ENCODE data around the gene SNAPC4.

Gene SNAPC4

DNA sequence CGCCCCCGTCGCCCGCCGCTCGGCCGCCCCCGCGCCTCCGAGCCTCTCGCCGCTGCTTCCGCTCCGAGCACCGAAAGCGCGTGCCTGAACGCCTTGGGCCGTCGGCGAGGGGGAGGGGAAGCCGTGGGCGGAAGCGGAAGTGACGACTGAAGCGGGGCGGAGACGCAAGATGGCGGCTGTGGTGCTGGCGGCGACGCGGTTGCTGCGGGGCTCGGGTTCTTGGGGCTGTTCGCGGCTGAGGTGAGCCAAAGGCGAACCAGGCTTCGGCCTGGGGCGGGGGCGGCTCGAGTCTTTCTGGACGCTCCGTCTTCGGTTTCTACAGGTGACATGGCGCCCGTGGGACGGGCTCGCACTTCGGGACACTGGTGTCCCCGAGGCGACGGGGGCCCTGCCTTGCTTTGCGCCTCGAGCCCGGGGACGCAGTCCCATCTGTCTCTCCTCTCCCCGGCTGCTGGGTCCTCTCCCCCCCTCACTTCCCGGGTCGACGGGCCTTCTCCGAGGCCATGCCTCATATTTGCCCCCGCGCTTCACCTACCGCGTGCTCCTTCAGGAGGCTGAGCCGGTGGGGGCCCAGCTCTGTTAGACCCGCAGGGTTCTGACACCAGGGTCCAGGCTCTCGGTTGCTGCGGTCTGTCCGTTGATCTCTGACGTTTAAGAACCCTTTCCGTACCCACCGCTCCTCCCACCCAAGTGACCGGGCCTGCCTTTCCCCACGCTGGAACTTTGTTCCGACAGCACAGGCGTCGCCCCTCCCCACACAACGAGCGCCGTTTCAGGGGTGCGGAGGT lies 10.7 kb upstream of the SNAPC4 start, which contains the start of the genes ENTR1 and PMPCA:
TSS of gene ENTR1 (minus strand) at position 115 of the 788 bp plus-strand sequence. CDS start 217 bp downstream, outside the sequence.
TSS of gene PMPCA (plus strand) at position 159 of the 788 bp plus-strand sequence. CDS start at position 170, 11 bp downstream.
- TF ChIP-seq FOXP2 (optimal IDR thresholded peaks at IDR 0.05; ENCODE audit: borderline replicate concordance, extremely low read depth, extremely low read length, insufficient read depth) (no peak), SIN3A (IDR thresholded peaks at IDR 0.05; ENCODE audit: borderline replicate concordance, insufficient read depth, low read length) (0 out of 2 replicates have a peak, but pooled peaks have one; percentile 21), POLR2AphosphoS5 (IDR thresholded peaks at IDR 0.05; ENCODE audit: low read depth, low read length) (peak; percentile 91), TAF1 (IDR thresholded peaks at IDR 0.05; ENCODE audit: borderline replicate concordance, insufficient read depth, low read length) (peak; percentile 97)
- TF ChIP-seq, protein P1, sequence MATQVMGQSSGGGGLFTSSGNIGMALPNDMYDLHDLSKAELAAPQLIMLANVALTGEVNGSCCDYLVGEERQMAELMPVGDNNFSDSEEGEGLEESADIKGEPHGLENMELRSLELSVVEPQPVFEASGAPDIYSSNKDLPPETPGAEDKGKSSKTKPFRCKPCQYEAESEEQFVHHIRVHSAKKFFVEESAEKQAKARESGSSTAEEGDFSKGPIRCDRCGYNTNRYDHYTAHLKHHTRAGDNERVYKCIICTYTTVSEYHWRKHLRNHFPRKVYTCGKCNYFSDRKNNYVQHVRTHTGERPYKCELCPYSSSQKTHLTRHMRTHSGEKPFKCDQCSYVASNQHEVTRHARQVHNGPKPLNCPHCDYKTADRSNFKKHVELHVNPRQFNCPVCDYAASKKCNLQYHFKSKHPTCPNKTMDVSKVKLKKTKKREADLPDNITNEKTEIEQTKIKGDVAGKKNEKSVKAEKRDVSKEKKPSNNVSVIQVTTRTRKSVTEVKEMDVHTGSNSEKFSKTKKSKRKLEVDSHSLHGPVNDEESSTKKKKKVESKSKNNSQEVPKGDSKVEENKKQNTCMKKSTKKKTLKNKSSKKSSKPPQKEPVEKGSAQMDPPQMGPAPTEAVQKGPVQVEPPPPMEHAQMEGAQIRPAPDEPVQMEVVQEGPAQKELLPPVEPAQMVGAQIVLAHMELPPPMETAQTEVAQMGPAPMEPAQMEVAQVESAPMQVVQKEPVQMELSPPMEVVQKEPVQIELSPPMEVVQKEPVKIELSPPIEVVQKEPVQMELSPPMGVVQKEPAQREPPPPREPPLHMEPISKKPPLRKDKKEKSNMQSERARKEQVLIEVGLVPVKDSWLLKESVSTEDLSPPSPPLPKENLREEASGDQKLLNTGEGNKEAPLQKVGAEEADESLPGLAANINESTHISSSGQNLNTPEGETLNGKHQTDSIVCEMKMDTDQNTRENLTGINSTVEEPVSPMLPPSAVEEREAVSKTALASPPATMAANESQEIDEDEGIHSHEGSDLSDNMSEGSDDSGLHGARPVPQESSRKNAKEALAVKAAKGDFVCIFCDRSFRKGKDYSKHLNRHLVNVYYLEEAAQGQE (IDR thresholded peaks at IDR 0.05; ENCODE audit: insufficient read depth in 1 of 2, low read depth in 2 of 2, low read length in 2 of 2), result peak; percentile 18 to 59; a peak in 2 of 4 replicates

DNA sequence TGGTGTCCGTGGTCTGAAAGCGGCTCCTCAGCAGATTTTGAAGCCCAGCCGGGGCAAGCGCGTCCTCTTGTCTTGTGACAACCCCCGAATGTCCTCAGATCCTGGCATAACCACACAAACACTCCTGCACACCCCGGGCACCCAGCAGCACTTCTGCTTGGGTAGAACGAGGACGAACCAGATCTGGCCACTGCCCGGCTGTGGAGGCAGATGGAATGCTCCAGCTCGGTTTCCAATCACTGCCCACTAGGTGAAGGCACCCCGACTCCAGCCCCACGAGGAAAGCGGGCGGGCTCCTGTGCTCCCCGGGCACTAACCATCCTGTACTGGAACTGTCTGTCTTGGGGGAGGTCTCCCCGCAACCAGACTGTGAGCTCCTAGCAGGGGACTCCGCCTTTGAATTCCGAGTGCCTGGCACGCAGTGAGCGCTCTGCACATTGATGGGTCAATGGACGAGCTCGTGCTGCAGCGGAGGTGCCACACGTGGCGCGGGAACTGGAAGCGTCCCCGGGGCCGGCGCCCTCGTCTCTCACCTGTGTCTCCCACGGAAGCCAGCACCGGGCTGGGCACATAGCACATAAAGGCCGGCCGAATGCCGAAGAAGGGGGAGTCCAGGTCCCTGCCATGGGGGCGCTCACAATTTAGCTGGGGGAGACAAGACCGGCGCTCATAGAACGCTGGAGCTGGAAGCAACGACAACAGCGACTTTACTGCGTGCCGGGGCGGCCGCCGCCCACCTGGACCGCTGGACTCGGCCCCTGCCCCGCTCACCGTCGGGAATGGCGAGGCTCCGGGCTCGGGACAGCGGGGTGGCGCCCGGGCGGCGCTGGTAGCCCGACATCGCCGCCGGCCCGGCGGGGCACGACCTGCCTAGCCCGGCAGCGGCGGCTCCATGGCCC lies 9.8 kb upstream of the SNAPC4 start:
- TF ChIP-seq FOXP2 (optimal IDR thresholded peaks at IDR 0.05; ENCODE audit: borderline replicate concordance, extremely low read depth, extremely low read length, insufficient read depth) (no peak), SIN3A (IDR thresholded peaks at IDR 0.05; ENCODE audit: borderline replicate concordance, insufficient read depth, low read length) (no peak), TAF1 (IDR thresholded peaks at IDR 0.05; ENCODE audit: borderline replicate concordance, insufficient read depth, low read length) (no peak), POLR2AphosphoS5 (IDR thresholded peaks at IDR 0.05; ENCODE audit: low read depth, low read length) (no peak)
- TF ChIP-seq, protein P1 (IDR thresholded peaks at IDR 0.05; ENCODE audit: insufficient read depth in 1 of 2, low read depth in 2 of 2, low read length in 2 of 2), result no peak

DNA sequence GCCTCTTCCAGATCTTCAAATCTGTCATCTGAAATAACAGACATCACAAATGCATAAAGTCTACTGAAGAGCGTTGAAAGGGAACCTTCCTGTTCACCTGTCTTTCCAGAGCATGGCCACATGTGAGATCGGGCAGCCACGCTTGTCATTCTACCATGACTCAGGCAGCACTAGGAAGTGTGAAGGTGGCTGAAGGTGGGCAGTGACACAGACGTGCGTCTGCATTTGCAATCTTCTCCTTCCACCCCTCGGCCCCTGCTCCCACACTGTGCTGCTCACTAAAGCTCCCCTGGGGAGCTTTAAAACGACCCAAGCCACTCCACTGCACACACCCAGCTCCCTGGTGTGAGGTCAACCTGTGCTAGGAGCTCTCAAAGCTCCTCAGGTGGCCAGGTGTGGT lies 7.9 kb upstream of the SNAPC4 start:
- no peak for TF ChIP-seq FOXP2 (optimal IDR thresholded peaks at IDR 0.05; ENCODE audit: borderline replicate concordance, extremely low read depth, extremely low read length, insufficient read depth)
- no peak for TF ChIP-seq SIN3A (IDR thresholded peaks at IDR 0.05; ENCODE audit: borderline replicate concordance, insufficient read depth, low read length)
- TF ChIP-seq, protein P1 (IDR thresholded peaks at IDR 0.05; ENCODE audit: insufficient read depth in 1 of 2, low read depth in 2 of 2, low read length in 2 of 2), result no peak
- no peak for TF ChIP-seq POLR2AphosphoS5 (IDR thresholded peaks at IDR 0.05; ENCODE audit: low read depth, low read length)
- TF ChIP-seq TAF1 (IDR thresholded peaks at IDR 0.05; ENCODE audit: borderline replicate concordance, insufficient read depth, low read length), result no peak

DNA sequence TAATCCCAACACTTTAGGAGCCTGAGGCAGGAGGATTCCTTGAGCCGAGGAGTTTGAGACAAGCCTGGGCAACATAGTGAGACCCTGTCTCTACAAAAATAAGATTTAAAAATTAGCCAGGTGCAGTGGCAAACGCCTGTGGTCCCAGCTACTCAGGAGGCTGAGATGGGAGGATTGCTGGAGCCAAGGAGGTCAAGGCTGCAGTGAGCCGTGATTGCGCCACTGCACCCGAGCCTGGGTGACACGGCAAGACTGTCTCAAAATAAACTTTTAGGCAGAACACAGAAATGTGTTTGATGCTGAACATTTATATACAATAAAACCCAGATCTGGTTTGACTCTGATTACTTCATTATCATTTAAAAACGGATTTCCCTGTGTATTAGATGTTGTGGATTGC lies 5.5 kb upstream of the SNAPC4 start:
- TF ChIP-seq, protein P1 (IDR thresholded peaks at IDR 0.05; ENCODE audit: insufficient read depth in 1 of 2, low read depth in 2 of 2, low read length in 2 of 2), result no peak
- no peak for TF ChIP-seq POLR2AphosphoS5 (IDR thresholded peaks at IDR 0.05; ENCODE audit: low read depth, low read length)
- TF ChIP-seq TAF1 (IDR thresholded peaks at IDR 0.05; ENCODE audit: borderline replicate concordance, insufficient read depth, low read length), result no peak
- no peak for TF ChIP-seq SIN3A (IDR thresholded peaks at IDR 0.05; ENCODE audit: borderline replicate concordance, insufficient read depth, low read length)
- TF ChIP-seq FOXP2 (optimal IDR thresholded peaks at IDR 0.05; ENCODE audit: borderline replicate concordance, extremely low read depth, extremely low read length, insufficient read depth), result no peak
